Activated T-cell treated with anti-CD3 and anti-CD28 coated beads for 4 hours (primary cell): ENCODE results near the gene VSX2.

Experiments
- DNase-seq: peaks from one replicate; pipeline ENCODE4 v3.0.0-alpha.2; 2020

VSX2 gene

DNA sequence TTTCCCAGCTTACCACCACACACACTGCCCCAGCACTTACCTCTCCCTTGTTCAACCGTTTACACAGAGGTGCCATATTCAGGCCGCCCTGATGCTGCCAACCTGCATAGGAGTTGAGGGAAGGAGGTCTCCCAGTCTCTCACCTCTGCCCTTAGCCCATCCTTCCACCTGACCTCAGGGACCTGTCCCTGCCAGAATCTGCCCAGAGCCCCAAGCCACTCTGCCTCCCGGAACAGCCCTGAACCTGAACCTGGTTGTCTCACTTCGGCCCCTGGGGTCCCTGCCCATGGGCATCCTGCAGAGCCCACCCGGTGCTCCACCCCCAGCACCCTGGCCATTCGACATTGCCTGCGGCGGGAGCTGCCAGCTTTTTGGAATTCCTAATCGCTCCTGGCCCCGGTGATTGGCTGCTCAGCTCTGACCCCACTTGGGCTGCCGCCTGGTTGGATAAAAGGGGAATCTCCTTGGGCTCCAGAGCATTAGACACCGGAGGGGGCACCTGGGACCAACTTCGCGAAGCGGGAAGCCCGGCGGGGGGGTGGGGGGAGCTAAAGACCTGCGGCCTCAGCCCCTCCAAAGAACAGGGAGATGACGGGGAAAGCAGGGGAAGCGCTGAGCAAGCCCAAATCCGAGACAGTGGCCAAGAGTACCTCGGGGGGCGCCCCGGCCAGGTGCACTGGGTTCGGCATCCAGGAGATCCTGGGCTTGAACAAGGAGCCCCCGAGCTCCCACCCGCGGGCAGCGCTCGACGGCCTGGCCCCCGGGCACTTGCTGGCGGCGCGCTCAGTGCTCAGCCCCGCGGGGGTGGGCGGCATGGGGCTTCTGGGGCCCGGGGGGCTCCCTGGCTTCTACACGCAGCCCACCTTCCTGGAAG, at the start of gene VSX2:
TSS of gene VSX2 (plus strand) at position 476 of the 874 bp plus-strand sequence. CDS start at position 589, 113 bp downstream.
- DNase-seq = no peak

DNA sequence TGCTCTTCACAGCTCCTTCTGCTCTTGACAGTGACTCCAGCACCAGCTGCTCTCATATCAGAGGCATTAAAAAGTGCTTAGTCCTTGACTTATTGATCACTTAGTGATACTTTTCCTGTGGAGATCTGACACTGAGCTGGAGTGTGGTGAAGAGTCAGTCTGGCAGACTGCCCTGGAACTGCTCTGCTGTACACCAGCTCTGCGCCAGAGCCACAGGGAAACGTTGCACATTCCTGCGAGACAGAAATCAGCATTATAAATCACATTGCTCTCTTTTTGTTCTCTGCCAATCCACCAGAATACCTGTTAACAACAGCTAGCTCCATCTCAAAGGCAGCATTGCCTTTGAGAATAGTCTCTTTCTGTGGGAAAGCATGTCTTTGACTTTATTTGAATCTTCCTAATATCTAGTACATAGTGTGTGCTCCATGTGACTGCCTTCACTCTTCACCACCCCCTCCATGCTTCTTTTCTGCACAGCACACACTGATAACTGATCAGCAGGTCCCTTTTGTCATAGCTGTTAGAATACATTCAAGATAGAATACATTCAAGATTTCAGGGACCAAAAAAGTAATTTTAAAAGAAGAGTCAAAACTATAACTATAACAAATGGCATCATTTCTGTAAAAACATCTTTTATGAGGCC, 48.2 kb upstream of the VSX2 start:
- DNase-seq = no peak

DNA sequence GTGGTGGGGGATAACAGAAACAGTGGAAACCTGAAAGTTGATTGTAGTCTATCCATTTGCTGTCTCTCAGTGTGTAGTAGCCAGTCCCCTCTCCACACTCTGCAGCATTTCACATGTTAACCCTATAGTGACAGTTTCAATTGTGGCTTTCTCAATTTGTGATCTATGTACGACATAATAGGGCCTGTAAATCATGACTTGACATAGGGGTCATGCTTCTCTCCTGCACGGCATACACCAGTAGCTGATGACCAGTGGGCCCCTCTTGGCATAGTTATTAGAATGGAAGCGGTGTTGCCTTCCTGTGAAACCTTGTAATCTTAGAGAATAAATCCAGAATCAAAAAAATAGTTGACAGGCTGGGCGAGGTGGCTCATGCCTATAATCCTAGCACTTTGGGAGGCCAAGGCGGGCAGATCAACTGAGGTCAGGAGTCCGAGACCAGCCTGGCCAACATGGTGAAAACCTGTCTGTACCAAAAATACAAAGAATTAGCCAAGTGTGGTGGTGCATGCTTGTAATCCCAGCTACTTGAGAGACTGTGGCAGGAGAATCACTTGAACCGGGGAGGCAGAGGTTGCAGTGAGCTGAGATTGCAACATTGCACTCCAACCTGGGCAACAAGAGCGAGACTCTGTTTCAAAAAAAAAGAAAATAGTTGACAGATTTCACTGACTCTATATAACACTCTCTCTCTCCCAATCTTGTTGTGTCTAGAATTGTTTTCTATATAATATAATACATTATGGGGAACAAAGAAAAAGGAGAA, 44.6 kb upstream of the VSX2 start:
- no peak for DNase-seq

DNA sequence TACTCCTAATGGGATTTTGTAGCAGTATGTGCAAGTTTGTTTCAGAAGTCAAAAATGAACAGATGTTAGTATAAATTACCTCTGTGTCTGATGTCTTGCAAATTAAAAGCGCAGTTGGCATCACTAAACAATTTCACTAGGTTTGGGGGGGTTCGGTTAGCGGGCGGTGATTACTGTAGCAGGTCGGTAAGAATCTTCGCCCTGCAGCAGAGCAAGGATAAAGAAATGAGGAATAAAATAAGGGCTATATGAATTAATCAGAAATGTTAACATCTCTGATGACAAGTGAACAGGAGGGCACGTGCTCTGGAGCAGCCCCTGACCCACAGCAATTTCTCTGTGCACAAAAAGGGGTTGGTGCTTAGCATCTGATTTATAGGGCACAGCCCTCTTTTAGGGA, 43.6 kb upstream of the VSX2 start:
- DNase-seq = no peak

DNA sequence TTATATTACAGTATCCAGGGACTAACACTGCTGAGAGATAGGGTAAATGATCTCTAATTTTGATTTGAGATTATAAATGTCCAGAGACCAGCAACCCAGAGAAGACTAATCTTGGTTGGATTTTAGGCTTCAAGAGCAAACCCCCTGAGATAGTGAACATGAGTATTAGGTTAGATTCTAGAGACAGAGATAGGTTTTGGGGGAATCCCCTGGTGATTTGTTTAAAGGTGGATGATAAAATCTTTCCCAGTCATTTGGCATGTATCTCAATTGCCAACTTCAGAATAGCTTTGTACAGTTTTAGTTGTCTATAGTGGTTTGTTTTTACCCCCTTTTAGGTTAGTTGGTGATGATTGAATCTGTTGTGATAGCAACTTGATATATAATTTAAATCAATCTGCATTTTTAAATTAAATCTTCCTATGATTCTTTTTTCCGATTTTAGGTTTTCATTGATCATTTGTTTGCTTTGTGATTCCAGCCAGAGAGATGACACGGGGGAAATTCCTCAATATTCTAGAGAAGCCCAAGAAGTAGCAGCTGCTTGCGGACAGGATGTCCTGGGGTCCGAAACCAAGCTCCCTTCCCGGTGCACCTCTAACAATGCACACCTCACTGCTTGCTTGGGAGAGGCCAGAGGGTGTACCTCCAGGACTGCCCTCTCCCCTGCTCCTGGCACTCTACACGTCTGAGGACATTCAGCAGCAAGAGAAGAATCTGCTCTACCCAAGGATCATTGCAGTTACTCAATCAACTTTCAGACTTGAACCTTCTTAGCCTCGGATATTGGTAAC, 40.6 kb upstream of the VSX2 start:
- no peak for DNase-seq

DNA sequence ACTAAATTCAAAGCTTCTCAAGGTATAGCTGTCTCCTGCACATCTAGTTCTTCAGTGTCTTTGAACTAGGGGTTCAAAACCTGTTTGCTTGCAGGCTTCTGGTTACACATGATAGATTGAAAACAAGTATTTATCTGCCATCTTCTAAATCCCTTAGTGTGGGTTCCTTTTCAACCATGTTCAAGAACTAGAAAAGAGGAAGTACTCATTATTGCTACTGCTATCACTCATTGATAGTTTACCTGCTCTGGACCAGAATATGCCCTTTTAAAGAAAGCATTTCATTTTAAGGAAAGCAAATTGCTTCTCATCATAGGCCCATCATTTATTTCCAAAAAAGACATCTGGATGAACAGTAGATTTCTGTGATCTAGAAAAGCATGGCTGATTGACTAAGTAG, 37.1 kb upstream of the VSX2 start:
- DNase-seq = no peak

DNA sequence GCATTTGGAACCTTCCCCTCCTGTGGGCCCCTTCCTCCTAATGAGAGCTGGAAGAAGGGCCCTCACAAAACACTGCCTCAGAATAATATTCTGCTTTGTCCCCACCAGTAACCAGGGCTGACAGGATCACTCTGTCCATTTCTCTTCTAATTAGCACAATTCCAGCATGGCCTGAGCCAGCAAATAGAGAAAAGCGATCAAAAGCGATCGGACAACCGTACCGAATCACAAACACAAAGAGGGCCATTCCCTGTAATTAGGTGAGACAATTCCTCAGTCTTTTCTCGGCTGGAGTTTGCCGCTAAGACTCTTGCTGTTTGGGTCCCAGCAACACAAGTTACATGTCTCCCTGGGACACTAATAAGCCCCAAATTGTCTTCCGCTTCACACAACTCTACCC, 35.6 kb upstream of the VSX2 start:
- no peak for DNase-seq

DNA sequence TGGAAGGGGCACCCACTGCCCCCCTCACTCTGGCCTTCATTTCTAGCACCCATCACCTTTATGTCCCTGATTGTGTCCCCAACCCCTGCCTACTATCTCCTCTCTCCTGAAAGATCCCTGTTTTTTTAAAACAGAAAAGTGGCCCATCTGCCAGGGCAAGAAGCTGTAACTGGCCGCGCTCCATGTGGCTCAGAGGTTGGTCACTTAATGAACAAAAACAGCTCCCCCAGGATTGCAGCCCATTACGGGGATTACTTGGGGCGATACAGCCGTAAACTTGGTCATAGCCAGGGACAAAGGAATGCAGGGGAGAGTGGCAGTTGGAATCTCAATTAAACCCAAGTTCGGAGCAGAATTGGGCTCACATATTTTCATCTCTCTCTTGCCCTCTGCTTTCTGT, 34.8 kb upstream of the VSX2 start:
- DNase-seq = no peak

DNA sequence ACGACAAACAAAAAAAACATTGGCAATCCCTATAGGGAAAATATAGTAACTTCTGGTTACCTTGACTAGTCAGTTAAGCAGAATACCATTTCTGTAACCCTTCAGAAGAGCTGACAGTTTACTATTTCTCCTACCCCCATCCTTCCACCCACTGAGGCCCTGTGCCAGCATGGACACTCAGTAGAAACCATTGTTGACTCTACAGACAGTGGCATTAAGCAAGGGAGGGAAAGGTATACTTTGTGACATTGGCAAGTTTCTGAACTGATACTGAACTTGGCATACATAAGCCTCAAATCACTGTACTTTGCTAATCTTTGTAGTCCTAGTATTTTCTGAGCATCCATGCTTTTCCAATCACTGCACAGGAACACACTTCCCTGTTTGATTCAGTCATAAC, 33.4 kb upstream of the VSX2 start:
- DNase-seq = no peak

DNA sequence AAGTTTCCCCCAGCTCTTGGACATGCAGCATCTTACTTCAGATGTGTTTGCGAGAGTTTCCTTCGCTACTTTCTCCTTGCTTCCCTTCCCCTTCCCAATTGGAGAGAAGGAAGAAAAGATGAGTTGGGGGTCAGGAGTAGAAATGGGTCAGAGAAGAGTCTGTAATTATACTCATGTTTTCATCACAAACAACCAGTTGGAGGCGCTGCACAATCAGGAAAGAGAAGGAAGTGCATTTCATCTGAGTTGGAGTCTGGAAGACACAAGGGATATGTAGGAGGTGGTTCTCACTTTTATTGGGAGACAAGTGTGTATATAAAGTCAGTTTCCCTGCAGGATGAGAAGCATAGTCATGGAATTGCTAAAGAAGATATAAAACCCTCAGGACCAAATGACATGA, 31.3 kb upstream of the VSX2 start:
- no peak for DNase-seq

DNA sequence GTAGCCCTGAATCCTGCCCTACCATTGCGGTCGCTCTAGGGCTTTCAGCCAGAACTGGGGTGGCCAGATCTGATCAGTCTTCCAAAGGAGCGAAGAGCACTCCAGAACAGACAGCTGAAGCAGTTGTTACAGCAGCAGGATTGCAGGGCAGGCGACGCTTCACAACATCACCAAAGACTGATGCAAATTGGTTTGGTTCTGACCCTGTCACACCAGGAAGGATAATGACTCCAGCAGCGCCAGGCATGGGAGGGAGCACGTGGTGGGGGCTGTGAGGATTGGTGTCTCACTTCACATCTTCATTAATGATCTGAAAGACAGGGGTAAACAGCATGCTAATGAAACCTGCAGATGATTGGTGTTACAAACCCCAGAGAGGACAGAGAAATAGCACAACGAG, 30.6 kb upstream of the VSX2 start:
- DNase-seq = no peak

DNA sequence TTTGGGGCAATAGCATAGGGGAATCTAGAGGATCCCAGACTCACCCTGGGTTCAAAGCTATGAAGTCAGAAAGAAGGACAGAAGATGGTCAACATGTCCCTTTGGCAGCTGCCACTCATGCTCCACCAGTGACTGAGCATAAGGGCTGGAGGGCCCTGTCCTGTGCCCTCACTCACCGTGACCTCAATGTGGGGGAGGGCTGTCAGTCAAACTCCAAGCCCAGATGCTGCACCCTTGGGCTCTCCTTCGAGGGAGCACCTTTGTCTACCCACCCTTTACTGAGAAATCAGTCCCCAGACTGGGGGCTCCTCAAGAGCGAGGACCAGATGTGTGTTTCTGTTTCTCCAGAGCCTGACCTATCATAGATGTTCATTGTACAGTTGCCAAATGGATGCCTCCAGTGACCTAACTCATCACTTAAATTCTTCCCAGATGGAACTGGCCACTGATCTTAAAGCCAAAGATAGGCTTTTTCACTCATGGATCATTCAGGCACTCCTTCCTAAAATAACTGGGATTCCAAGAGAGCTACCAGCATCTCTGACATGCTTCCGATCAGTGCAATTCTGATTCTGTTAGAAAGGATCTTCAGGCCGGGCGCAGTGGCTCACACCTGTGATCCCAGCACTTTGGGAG, 27.2 kb upstream of the VSX2 start:
- DNase-seq = no peak

DNA sequence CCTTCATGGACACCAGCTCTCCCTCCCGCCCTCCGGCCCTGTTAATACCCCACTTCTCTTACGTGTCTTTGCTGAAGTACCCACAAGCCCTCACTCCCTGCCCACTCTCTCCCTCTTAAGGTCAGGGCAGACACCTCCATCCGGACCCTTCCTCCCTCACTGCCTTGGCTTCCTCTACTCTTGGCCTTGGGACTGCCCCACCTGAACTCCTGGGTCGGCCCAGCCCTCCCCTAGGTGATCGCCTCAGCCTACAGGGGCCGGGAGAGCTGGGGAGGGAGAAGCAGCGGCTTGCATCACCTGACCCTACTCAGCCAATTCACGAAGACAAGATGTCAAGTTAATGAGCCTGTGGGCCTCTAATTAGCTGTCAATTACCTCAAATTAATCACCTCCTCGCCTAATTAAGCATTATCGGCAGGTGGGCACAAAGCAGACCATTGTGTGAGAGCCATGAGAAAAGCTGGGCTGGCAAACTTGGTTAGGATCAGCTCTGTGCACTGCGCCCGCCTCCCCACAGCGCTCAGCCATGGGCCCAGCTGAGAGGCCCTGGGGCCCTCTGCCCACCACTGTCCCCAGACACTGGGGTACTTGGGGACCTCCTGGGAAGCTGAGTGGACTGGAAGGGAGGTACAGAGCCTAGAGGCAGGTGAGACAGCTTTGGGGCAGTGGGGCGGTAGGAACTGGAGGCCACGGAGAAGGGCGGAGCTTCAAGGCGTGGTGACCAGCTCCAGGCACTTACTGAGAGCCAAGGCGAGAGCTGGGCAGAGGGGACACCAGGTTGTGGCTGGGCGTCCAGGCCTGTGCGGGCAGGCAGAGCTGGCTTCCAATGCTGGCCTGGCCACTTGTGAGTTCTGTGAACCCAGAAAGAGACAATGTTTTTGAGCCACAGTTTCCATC, 25.1 kb upstream of the VSX2 start:
- DNase-seq = no peak

DNA sequence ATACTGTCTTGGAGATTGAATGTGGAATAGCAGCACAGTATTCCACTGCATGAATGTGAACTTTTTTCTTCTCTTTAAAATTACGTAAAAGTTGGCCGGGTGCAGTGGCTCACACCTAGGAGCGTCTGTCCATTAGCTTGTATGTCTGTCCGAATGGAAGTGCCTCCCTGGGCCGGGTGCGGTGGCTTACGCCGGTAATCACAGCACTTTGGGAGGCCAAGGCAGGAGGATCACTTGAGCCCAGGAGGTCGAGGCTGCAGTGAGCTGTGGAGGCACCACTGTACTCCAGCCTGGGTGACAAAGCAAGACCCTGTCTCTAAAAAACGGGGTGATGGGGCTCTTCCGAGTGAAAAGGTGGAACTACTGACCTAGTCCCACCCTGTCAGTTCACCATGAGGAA, 22.6 kb upstream of the VSX2 start:
- DNase-seq = no peak

DNA sequence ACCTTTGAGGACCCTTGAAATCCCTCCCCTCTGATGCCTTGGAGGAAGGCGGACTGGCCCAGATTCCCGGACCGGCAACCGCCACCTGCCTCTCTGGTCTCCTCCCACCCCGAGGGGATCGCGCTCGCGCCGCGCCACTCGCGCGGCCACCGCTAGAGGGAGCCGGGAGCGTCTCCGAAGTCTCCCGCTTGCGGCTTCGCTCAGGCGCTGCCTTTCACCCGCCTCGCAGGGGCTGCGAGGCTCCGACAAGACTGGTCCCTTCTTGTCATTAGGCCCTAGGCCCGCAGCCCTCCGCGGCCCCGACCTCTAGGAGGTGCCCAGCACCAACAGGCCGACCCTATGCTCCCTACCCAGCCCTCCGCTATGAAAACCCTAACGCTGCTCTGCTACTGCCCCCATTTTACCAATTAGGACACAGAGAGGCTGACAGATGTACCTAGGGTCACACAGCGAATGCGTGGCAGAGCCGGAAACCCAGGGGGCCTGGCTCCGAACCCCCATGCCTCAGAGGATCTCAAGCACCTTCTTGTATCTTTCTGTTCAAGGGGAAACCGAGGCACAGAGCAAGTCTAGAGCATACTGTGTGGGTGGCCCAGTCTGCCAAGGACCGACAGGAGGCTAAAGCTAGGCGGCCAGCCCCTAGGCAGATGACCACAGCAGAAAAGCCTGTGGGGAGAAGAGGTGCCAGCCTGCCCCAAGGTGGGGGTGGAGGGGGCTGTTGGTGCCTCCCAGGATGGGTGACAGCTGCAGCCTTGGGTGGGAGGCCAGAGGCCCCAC, 21.4 kb upstream of the VSX2 start:
- DNase-seq = peak; percentile 68

DNA sequence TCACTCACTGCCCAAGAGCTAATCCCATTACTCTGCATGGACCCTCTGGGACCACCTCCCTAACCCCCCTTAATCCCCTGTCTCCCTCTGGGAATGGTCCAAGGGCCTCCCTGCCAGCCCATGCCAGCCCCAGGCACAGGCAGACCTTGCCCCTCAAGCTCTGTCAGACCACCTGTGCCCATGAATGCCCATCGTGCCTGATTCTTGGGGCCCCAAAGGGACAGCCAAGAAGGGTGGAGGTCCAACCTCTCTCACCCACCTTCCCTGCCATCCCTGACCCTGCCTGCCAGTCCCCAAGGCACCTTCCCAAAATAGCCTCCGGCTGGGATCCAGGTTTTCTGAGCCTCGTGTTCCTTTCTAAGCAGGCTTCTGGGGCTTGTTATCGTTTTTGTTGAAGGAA, 20.8 kb upstream of the VSX2 start:
- DNase-seq = no peak

DNA sequence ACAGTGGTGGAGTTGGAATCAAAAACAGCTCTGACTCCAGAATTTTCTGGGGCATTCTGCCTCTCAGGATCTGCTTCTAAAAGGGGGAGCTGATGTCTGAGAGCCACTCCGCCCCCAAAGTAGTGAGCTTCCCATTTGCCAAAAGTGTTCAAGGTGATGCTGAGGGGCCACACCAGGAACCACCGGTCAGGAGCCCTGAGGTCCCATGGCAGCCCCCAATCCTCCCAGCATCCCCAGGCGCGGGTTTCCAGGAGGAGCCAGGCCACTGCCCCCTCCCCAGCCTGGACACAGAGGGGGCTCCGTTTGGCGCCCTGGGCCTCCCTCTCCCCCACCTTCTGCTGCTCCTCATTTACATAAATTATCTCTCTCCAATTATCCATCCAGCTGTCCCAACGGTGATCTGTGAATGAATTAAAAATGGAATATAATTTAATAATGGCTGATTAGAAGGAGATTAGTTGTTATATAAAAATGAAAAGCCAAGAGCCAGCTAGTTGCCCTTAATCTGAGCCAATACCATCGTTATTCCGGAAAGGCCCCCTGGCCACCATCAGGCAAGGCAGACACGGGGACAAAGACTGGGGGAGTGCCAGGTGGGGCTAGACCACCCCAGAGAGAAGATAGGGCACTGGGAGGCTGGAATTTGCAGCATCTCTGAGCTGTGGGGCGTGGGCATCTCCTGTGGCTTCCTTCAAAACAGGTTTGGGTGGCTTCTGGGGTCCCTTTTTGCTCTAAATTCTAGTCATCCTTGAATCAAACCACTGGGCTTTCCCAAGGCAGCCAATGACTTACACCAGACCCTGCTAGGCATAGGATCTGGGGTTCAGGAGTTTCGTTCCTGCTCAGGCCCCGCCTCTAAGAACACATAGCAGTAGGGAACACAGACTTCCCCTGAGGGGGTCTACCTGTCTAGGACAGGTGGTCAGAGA, 19.7 kb upstream of the VSX2 start:
- DNase-seq = no peak

DNA sequence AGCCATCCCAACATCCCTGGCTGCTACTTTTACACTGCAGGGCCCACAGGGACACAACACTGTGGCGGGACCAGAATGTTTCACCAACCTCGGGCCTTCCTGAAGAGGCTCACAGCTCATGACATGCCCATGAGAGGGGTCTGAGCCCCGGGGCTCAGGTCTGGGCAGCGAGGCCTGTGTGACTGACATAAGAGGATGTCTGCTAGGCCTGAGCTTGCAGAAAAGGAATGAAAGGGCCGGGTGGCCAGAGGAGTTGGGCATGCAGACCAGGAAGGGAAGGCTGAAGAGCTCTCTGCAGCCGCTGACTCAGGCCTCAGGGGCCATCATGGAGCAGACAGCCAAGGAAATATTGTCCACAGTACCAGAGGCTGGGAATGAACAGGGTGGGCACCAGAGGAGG, 18.3 kb upstream of the VSX2 start:
- no peak for DNase-seq

DNA sequence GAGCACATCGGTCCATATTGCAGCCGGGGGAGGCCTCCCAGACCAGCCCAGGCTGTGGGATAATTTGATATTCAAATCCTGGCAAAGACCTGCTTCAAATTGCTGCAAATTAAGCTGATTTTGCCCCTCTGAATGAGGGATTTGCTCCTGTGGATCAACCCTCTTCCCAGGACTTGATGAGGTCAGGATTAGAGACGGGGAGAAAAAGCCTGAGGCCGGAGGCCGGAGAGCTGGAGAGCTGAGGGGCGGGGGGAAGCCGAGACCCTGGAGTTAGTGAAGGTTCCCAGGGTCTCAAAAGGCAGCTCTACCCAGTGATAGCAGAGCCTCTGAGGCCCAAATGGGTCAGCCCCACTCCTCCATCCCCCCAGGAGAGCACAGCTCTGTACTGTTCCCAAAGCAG, 17.5 kb upstream of the VSX2 start:
- DNase-seq = no peak
